GM12865 (cell line): ENCODE results near the gene ZDHHC13.

ENCODE experiments used
- DNase-seq: peaks from one replicate; pipeline ENCODE4 v3.0.0; 2010; ENCODE audit warnings: low read depth
- H3K4me3 ChIP-seq: 2 replicates; pipeline ENCODE4 v1.5.1; 2011; ENCODE audit warnings: mild to moderate bottlenecking, low read depth, low read length, control low read depth
- CTCF ChIP-seq: IDR thresholded peaks from 2 replicates; pipeline ENCODE4 v1.5.1; 2011; ENCODE audit warnings: low read length, control low read depth, low read depth, inconsistent platforms; ENCODE audit not compliant: insufficient read depth; ENCODE audit errors: missing control alignments

The ZDHHC13 gene

DNA sequence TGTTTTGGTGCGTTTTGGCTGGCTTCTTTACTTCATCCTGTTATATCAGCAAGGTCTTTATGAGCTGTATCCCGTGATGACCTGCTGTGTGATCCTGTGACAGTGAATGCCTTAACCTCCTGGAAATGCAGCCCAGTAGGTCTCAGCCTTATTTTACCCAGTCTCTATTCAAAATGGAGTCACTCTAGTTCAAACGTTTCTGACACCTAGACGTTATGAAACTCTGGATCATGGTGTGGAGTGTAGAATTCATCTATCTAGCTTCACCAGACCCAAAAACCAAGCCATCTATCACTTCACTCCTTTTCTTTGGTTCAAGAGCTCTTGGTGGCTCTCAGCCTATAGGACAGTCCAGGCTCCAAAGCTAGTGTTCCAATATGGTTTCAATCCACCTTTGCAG is 28.2 kb upstream of the ZDHHC13 start:
- TF ChIP-seq CTCF: no peak
- no peak overlapping the region for H3K4me3 ChIP-seq
- DNase-seq: no peak

- no peak for TF ChIP-seq CTCF
- H3K4me3 ChIP-seq: no peak overlapping the region
- DNase-seq: no peak
These were observed 27.5 kb upstream of the ZDHHC13 start for GRCh38 chr11:19089421-19089820.

GRCh38 chr11:19091366-19091765 is 25.6 kb upstream of the ZDHHC13 start:
- no peak for DNase-seq
- no peak for TF ChIP-seq CTCF
- no peak overlapping the region for H3K4me3 ChIP-seq

GRCh38 chr11:19092342-19092741 is 24.6 kb upstream of the ZDHHC13 start:
- no peak overlapping the region for H3K4me3 ChIP-seq
- DNase-seq: no peak
- no peak for TF ChIP-seq CTCF

- no peak for TF ChIP-seq CTCF
- DNase-seq: no peak
- no peak overlapping the region for H3K4me3 ChIP-seq
These were observed 24.1 kb upstream of the ZDHHC13 start for GRCh38 chr11:19092850-19093249.

DNA sequence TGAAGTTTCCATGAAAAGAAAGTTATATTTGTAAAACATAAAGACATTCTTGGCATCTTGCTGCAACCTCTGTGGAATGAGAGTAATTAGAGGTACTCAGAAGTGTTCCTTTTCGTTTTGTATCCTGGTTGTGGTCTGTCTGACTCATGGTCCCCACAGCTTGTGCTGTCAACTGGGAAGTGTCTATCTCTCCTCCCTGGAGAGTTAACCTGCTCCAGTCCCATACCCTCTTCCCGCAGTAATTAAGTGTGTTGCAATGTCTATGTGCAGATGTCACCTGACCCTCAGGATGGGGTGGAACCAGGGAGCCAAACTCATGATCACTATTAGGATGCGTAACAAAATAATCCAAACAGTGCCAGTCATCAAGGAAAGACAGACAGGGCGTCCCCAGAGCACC is 23.0 kb upstream of the ZDHHC13 start:
- no peak for TF ChIP-seq CTCF
- DNase-seq: no peak
- H3K4me3 ChIP-seq: no peak overlapping the region

DNA sequence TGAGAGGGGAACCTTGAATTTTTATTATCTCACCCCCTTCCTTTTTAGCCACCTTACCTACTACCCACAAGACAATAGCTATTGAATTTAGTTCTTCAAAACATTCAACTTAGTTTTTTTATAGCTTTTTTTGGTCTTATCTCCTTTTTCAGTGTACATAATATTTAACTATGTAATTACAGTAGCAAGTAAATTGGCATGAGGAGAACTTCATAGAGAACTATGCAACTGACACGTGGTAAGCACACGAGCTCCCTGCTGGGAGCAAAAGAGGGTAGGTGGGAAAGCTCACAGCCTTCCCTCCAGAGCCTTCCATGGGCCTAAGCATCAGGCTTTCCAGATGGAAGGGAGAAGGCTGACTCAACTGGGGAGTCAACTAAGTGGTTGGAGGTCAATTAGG is 22.1 kb upstream of the ZDHHC13 start:
- TF ChIP-seq CTCF: no peak
- H3K4me3 ChIP-seq: no peak overlapping the region
- no peak for DNase-seq
